ENCODE results near the gene ITPR1. TPM values are rescaled to one million over a fixed set of nuclear protein-coding genes. Genes with fewer than 3 reads are reported as not detected.

The ITPR1 gene
- polyA plus RNA-seq, 1 donor from 2014 or later, result 2.1 TPM

- no peaks in the 10 kb centered on the region for H3K9me2 ChIP-seq (ENCODE audit: insufficient read depth, low read length)
- no peaks in the 10 kb centered on the region for H3K9me3 ChIP-seq (ENCODE audit: low read length)
- TF ChIP-seq EP300 (conservative IDR thresholded peaks at IDR 0.05; ENCODE audit: poor library complexity, severe bottlenecking) (no peak), EZH2 (IDR thresholded peaks at IDR 0.05; ENCODE audit: borderline replicate concordance, insufficient read depth, low read length, poor library complexity, severe bottlenecking) (no peak), RAD21 (conservative IDR thresholded peaks at IDR 0.05) (no peak), CTCF (IDR thresholded peaks at IDR 0.05; ENCODE audit: poor library complexity, severe bottlenecking) (no peak), REST (IDR thresholded peaks at IDR 0.05; ENCODE audit: borderline replicate concordance) (no peak), POLR2AphosphoS5 (IDR thresholded peaks at IDR 0.05) (no peak), TAF1 (IDR thresholded peaks at IDR 0.05; ENCODE audit: low read depth) (no peak), SMC3 (conservative IDR thresholded peaks at IDR 0.05; ENCODE audit: poor library complexity) (no peak), MXI1 (conservative IDR thresholded peaks at IDR 0.05; ENCODE audit: poor library complexity, severe bottlenecking) (no peak)
- H3K36me3 ChIP-seq (ENCODE audit: insufficient read depth, low read length), result no peaks in the 10 kb centered on the region
- H3K79me2 ChIP-seq (replicated peaks; ENCODE audit: insufficient read depth, low read length), result no peaks in the 10 kb centered on the region
- no peaks in the 10 kb centered on the region for H3F3A ChIP-seq (ENCODE audit: insufficient read depth, low read length, poor library complexity, severe bottlenecking)
- H3K27me3 ChIP-seq (ENCODE audit: insufficient read depth, low read depth, low read length), result no peaks in the 10 kb centered on the region
- no peak overlapping the region for H2AFZ ChIP-seq (ENCODE audit: low read depth, low read length)
- no peak overlapping the region for H3K9ac ChIP-seq (ENCODE audit: low read length)
- no peak overlapping the region for H3K4me2 ChIP-seq (ENCODE audit: low read length)
- H3K4me3 ChIP-seq (ENCODE audit: low read length), result no peak overlapping the region
- H4K20me1 ChIP-seq (ENCODE audit: insufficient read depth), result no peaks in the 10 kb centered on the region
- no peak overlapping the region for H3K27ac ChIP-seq (ENCODE audit: low read length)
These were observed 394.0 kb downstream of the ITPR1 start for GRCh38 chr3:4887177-4887576.

- Histone ChIP-seq H2AFZ (ENCODE audit: low read depth, low read length) (no peak overlapping the region), H3K9me2 (ENCODE audit: insufficient read depth, low read length) (no peaks in the 10 kb centered on the region), H3K4me3 (ENCODE audit: low read length) (no peak overlapping the region), H3K27ac (ENCODE audit: low read length) (no peak overlapping the region), H3F3A (ENCODE audit: insufficient read depth, low read length, poor library complexity, severe bottlenecking) (no peaks in the 10 kb centered on the region), H3K36me3 (ENCODE audit: insufficient read depth, low read length) (no peaks in the 10 kb centered on the region), H3K9me3 (ENCODE audit: low read length) (no peaks in the 10 kb centered on the region), H3K9ac (ENCODE audit: low read length) (no peak overlapping the region), H3K27me3 (ENCODE audit: insufficient read depth, low read depth, low read length) (no peaks in the 10 kb centered on the region), H3K4me2 (ENCODE audit: low read length) (no peak overlapping the region), H4K20me1 (ENCODE audit: insufficient read depth) (no peaks in the 10 kb centered on the region), H3K79me2 (replicated peaks; ENCODE audit: insufficient read depth, low read length) (no peaks in the 10 kb centered on the region)
- TF ChIP-seq SMC3 (conservative IDR thresholded peaks at IDR 0.05; ENCODE audit: poor library complexity), result no peak
- TF ChIP-seq RAD21 (conservative IDR thresholded peaks at IDR 0.05), result no peak
- no peak for TF ChIP-seq POLR2AphosphoS5 (IDR thresholded peaks at IDR 0.05)
- TF ChIP-seq TAF1 (IDR thresholded peaks at IDR 0.05; ENCODE audit: low read depth), result no peak
- TF ChIP-seq EZH2 (IDR thresholded peaks at IDR 0.05; ENCODE audit: borderline replicate concordance, insufficient read depth, low read length, poor library complexity, severe bottlenecking), result no peak
- TF ChIP-seq REST (IDR thresholded peaks at IDR 0.05; ENCODE audit: borderline replicate concordance), result no peak
- no peak for TF ChIP-seq EP300 (conservative IDR thresholded peaks at IDR 0.05; ENCODE audit: poor library complexity, severe bottlenecking)
- TF ChIP-seq CTCF (IDR thresholded peaks at IDR 0.05; ENCODE audit: poor library complexity, severe bottlenecking), result no peak
- TF ChIP-seq MXI1 (conservative IDR thresholded peaks at IDR 0.05; ENCODE audit: poor library complexity, severe bottlenecking), result no peak
These were observed 396.0 kb downstream of the ITPR1 start for GRCh38 chr3:4888913-4889846.

Measured in neural cell (in vitro differentiated cells).